Measurements from ENCODE around the gene MBNL3. TPM values are rescaled to one million over a fixed set of nuclear protein-coding genes. Genes with fewer than 3 reads are reported as not detected.

The MBNL3 gene
- total RNA-seq, 6 experiments from 2014 or later: 0.17 to 0.66 (median 0.38) TPM

GRCh38 chrX:132520213-132520612 is 31.4 kb upstream of the MBNL3 start:
- no peak for DNase-seq
- Mint-ChIP-seq H3K9me3 (no peaks in the 10 kb centered on the region), H3K36me3 (ENCODE audit: low read depth) (no peaks in the 10 kb centered on the region), H3K4me1 (ENCODE audit: low read depth) (no peaks in the 10 kb centered on the region), H3K4me3 (no peak overlapping the region), H3K27me3 (ENCODE audit: insufficient read depth) (no peaks in the 10 kb centered on the region; the same call in 1 of the 2 replicates), H3K27ac (no peak overlapping the region)
- no peak for TF ChIP-seq CTCF (IDR thresholded peaks at IDR 0.05)

DNA sequence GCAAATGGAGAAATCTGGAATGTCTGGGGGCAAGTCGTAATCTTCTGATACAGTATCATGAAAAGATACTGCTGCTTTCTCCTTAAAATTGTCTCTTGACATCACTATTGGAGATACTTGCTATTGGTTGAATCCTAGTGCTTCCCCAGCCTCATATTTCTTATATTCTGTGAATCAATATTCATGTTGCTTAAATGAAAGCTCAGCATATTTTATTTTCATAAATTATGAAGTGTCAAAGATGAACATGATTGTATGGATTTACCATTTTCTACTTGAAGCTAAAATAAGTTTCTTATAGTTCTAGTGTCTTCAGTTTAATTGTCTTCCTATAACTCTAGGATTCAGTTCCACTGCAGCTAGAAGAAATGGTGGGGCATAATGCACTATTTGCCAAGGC is 29.6 kb upstream of the MBNL3 start:
- no peak for TF ChIP-seq CTCF (IDR thresholded peaks at IDR 0.05)
- Mint-ChIP-seq H3K9me3 (no peaks in the 10 kb centered on the region), H3K27ac (no peak overlapping the region), H3K36me3 (ENCODE audit: low read depth) (no peaks in the 10 kb centered on the region), H3K4me1 (ENCODE audit: low read depth) (no peaks in the 10 kb centered on the region), H3K27me3 (ENCODE audit: insufficient read depth) (no peaks in the 10 kb centered on the region; the same call in 1 of the 2 replicates), H3K4me3 (no peak overlapping the region)
- DNase-seq: no peak

DNA sequence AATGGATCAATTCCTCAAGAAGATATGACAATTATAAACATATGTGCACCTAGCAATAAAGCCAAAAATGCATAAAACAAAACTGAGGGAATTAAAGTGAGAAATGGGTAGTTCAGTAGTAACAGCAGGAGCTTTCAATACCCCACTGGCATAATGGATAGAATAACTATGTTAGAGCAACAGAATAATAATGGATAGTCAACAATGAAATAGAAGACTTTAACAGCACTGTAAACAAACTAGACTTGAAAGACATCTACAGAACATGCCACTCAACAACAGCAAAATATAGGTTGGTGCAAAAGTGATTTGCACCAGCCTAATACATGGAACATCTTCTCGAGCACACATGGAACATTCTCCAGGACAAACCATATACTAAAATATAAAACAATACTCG is 20.0 kb upstream of the MBNL3 start:
- no peaks in the 10 kb centered on the region for H3K9me3 Mint-ChIP-seq

DNA sequence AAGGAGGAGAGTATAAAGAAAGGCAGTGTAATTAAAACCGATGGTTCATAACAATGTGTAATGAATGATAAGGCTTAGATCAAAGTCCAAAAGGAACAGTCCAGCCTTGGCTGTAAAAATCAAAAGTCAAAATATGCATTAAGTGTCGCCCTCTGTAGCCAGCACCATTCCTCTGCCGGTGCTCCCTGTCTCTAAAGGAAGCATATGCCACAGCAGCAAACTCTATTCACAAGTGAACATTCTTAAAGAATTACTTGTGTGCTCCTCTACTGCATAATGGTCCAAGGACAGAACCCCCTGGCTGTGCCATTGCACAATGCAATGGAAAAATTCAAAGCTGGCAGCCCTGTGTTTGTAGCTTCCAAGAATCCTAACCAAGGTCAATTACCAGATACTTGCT is 16.3 kb upstream of the MBNL3 start:
- Mint-ChIP-seq H3K36me3 (ENCODE audit: low read depth) (no peaks in the 10 kb centered on the region), H3K9me3 (no peaks in the 10 kb centered on the region), H3K4me3 (no peak overlapping the region), H3K27ac (no peak overlapping the region), H3K27me3 (ENCODE audit: insufficient read depth) (peaks cover 1% of the 10 kb centered on the region; the same call in 1 of the 2 replicates), H3K4me1 (ENCODE audit: low read depth) (no peaks in the 10 kb centered on the region)
- no peak for TF ChIP-seq CTCF (IDR thresholded peaks at IDR 0.05)
- no peak for DNase-seq

More for the DNA sequence above, 20.0 kb upstream of the MBNL3 start:
- no peak for TF ChIP-seq CTCF (IDR thresholded peaks at IDR 0.05)
- Mint-ChIP-seq H3K27me3 (ENCODE audit: insufficient read depth) (peaks cover 1% of the 10 kb centered on the region; the same call in 1 of the 2 replicates), H3K4me3 (no peak overlapping the region), H3K27ac (no peak overlapping the region), H3K36me3 (ENCODE audit: low read depth) (no peaks in the 10 kb centered on the region), H3K4me1 (ENCODE audit: low read depth) (no peaks in the 10 kb centered on the region)
- no peak for DNase-seq

DNA sequence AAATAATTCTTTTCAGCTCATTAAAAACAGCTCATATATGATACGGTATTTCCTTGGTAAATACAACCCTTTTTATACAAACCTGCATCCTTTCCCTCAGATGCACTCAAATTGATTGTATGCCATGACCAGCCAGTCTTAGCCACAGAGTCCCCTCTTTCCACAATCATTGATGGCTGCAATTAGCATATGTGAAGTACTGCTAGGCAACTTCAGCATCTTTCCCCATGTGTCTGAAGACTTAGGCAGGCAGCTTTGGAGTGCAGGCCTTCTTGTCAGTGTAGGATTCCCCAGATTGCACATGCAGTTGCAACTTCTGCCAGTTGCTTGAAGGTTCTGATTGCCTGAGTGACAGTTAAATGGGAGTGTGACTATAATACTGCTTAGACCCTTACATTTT is 15.6 kb upstream of the MBNL3 start:
- Mint-ChIP-seq H3K36me3 (ENCODE audit: low read depth) (no peaks in the 10 kb centered on the region), H3K4me3 (no peak overlapping the region), H3K4me1 (ENCODE audit: low read depth) (no peaks in the 10 kb centered on the region), H3K27ac (no peak overlapping the region), H3K27me3 (ENCODE audit: insufficient read depth) (peaks cover 3% of the 10 kb centered on the region; the same call in 1 of the 2 replicates), H3K9me3 (no peaks in the 10 kb centered on the region)
- TF ChIP-seq CTCF (IDR thresholded peaks at IDR 0.05): no peak
- DNase-seq: no peak

GRCh38 chrX:132501606-132502005 is 12.8 kb upstream of the MBNL3 start:
- no peaks in the 10 kb centered on the region for H3K4me1 Mint-ChIP-seq (ENCODE audit: low read depth)
- TF ChIP-seq CTCF (IDR thresholded peaks at IDR 0.05): no peak
- no peaks in the 10 kb centered on the region for H3K36me3 Mint-ChIP-seq (ENCODE audit: low read depth)
- no peak overlapping the region for H3K27ac Mint-ChIP-seq
- no peak overlapping the region for H3K4me3 Mint-ChIP-seq
- no peaks in the 10 kb centered on the region for H3K9me3 Mint-ChIP-seq
- peaks cover 2% of the 10 kb centered on the region; the same call in 1 of the 2 replicates for H3K27me3 Mint-ChIP-seq (ENCODE audit: insufficient read depth)
- DNase-seq: no peak

Data from HFFc6 (cell line).